GM12801 (cell line): ENCODE data around the gene LRP1.

Experiments used
- CTCF ChIP-seq: IDR thresholded peaks from one replicate; pipeline ENCODE4 v1.5.1; 2011; ENCODE audit warnings: control low read depth; ENCODE audit not compliant: insufficient read length; ENCODE audit errors: extremely low read depth

LRP1 gene

DNA sequence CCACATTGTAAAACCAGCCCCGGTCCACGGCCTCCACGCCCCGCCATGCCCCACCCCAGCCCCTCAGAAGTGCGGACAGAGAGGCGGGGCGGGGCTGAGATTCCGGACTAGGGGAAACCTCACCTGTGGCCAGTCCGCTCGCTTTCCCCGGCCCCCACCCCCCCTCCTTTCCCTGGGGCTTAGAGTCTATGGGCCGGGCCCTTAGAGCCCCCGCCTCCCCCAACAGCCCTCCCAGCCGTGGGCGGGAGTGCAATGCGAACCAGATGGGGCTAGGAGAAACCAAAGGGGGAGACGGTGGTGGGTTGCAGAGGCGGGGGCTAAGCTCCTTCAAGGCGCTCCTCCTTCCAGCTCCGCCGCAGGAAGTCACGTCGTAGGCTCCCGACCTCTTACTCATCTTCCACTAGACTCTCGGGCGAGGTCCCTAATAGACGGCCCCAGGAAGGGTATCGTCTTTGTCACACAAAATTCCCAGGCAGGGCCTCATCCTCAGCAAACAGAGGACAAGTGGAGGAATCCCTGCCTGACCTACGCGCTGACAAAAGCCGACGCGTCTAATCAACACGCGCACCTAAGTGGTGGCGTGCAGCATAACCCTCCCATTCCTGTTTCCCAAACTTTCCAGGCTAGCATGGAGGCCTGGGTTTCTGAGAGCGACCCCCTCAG, 40.5 kb upstream of the LRP1 start:
- no peak for TF ChIP-seq CTCF

DNA sequence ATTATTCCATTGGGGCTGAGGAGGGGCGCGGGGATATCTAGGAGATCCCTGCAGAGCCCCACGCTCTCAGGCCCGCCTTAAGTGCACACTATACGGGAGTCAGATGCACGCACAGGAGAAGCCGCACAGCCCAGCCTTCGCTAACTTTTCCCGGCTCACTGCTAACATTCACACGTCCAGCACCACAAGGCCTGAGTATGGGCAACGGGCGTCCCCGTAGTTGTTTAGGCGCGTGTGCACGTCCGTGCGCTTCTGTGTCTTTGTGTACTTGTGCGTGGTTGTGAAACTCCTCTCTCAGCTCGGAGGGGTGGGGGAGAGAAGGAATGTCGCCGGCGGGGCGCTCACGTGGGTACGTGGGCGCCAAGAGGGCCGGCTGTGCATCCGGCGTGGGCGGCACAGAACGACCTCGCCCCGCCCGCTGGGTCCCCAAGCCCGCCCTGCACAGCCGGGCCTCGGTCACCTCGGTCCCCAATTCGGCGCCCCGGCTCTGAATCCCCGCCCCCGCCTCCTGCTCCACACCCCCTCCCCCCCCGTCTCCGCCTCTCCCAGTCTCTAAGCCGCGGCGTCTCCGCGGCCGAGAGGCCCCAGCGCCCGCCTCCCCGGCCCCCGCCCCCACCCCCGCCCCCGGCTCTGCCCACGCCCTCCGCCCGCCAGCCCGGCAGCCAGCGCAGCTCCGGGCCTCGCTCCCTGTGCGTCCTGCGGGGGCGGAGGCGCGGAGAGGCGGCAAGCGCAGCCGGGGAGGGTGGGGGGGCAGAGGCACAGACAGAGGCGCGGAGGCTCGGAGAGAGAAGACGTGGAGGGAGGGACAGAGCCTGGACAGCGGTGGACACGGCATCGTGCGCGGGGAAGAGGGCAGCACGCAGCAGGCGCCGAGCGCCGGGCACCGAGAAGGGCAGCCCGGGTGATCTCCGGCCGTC, 39.7 kb upstream of the LRP1 start, which contains the start of gene NAB2:
TSS of gene NAB2 (plus strand) at position 761 of the 917 bp plus-strand sequence. CDS start 158 bp downstream, outside the sequence.
- no peak for TF ChIP-seq CTCF

- no peak for TF ChIP-seq CTCF
These were observed 38.7 kb upstream of the LRP1 start for GRCh38 chr12:57089271-57090245.

DNA sequence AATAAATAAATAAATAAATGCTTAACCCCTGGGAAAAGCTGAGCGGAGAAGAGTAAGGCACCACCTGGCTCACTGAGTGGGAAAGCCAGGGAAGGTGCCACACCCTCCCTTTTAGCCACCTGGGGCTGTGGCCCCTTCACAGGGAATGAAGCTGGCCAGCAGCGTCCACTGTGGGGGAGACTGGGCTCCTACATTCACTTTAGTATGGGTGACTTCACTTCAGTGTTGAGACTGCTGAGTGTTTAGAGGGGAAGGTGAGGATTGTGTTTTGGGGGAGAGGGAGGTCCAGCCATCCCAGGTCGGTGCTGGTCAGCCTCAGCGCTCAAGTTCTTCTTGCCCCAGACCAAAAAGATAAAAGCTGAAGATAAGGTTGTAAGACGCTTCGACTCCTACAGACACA, 37.8 kb upstream of the LRP1 start:
- no peak for TF ChIP-seq CTCF

GRCh38 chr12:57090924-57091637, 37.2 kb upstream of the LRP1 start:
- TF ChIP-seq CTCF = no peak

DNA sequence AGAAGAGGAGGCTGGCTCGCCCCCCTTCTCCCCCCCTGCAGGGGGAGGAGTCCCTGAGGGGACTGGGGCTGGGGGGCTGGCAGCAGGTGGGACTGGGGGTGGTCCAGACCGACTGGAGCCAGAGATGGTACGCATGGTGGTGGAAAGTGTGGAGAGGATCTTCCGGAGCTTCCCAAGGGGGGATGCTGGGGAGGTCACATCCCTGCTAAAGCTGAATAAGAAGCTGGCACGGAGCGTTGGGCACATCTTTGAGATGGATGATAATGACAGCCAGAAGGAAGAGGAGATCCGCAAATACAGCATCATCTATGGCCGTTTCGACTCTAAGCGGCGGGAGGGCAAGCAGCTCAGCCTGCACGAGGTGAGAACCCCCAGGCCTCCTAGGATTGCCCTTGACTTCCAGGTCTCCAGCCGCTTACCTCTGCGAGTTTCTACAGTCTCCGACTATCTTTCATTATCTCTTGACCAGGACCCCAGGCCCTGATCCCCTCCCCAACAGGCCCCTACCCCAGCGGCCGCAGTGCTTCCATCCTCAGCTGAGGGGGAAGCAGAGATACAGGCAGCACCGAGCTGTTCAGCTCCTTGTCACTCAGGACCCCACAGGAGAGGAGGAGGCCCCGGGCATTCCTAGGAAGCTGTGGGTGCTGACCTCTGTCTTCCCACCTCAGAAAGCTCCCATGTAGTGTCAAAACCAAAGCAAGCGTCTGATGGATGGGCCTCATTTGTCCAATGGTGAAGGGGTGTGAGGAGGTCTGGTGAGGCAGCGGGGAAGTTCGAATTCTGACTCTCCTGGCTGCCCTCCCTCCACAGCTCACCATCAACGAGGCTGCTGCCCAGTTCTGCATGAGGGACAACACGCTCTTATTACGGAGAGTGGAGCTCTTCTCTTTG, 36.4 kb upstream of the LRP1 start:
- no peak for TF ChIP-seq CTCF
